Spleen (tissue), 7 donors: Measurements from ENCODE around the gene FKBP2.

ENCODE experiments used
- CTCF ChIP-seq, 11 experiments: fragments of 200-600 bp in 7 of 11; fragments of 450-650 bp in 4 of 11; sonication (generic) in 4 of 11; IDR thresholded peaks in 8 of 11; conservative IDR thresholded peaks in 3 of 11; 1 replicate in 7 of 11; 2 replicates in 4 of 11; pipeline versions ENCODE4 v1.4.0 to v1.8.0; 2016 to 2021; ENCODE audit warnings: antibody characterized with exemption in 11 of 11, inconsistent platforms in 4 of 11, mild to moderate bottlenecking in 1 of 11
- POLR2A ChIP-seq, 3 donors: fragments of 450-650 bp; IDR thresholded peaks; one replicate each; pipeline ENCODE4 v1.5.1; 2017; ENCODE audit warnings: antibody characterized with exemption in 3 of 3, mild to moderate bottlenecking in 1 of 3
- donor health status: DM: no; HTN: no; CAD: no; lungs with moderate emphysema.
- donor health status: DM: no; HTN: no; CAD: no.
- donor health status: DM: no; HTN: no; CAD: no.

GRCh38 chr11:64253481-64253880 lies 12.6 kb downstream of the FKBP2 start:
- TF ChIP-seq CTCF (IDR thresholded peaks at IDR 0.05 in 8 of 11, conservative IDR thresholded peaks at IDR 0.05 in 3 of 11) (no peak), POLR2A (IDR thresholded peaks at IDR 0.05) (no peak)
